IMR-90 (cell line): Measurements from ENCODE around the gene SYNE1. TPM values are rescaled to one million over a fixed set of nuclear protein-coding genes. Genes with fewer than 3 reads are reported as not detected.

Experiments
- ATAC-seq: fragments of 200-7000 bp; cut with Tn5 transposase; 2 replicates; pipeline ENCODE4 v1.9.1; 2020; ENCODE audit warnings: low read depth, mild to moderate bottlenecking, moderate library complexity
- BruUV-seq: library from RNA; stranded (reverse); fragments of 400-500 nt; replicated peaks from 2 replicates; lab custom pipeline; 2021; lab: Mats Ljungman, UMichigan
- CTCF ChIA-PET: fragments of 300-600 bp; formaldehyde crosslinking; extraction: SDS; loops from one replicate; lab custom pipeline; 2021; ENCODE audit warnings: antibody characterized with exemption; lab: Yijun Ruan, JAX
- POLR2A ChIA-PET: fragments of 300-600 bp; sonication (Branson Sonifier 250); formaldehyde crosslinking; loops from one replicate; lab custom pipeline; 2022; ENCODE audit warnings: antibody characterized with exemption; ENCODE audit not compliant: unreplicated experiment; lab: Charles Lee
- DNase-seq: peaks from one replicate; pipeline ENCODE4 v3.0.0; 2013
- H2AFZ ChIP-seq: replicated peaks from 2 replicates; pipeline ENCODE3; 2013; ENCODE audit warnings: low read length, mild to moderate bottlenecking; ENCODE audit not compliant: poor library complexity
- H2AK5ac ChIP-seq: 2 replicates; pipeline ENCODE4 v1.6.1; 2013; ENCODE audit warnings: low read depth, low read length, inconsistent platforms
- H2AK9ac ChIP-seq: replicated peaks from 2 replicates; pipeline ENCODE3; 2013; ENCODE audit warnings: mild to moderate bottlenecking, low read depth, low read length, moderate library complexity; ENCODE audit not compliant: poor library complexity
- H2BK120ac ChIP-seq: 2 replicates; pipeline ENCODE4 v1.6.1; 2013; ENCODE audit warnings: low read depth, low read length, inconsistent platforms
- H2BK15ac ChIP-seq: 3 replicates; pipeline ENCODE4 v1.6.1; 2013; ENCODE audit warnings: low read depth, low read length, inconsistent platforms
- H2BK20ac ChIP-seq: 2 replicates; pipeline ENCODE4 v1.6.1; 2013; ENCODE audit warnings: low read depth, mild to moderate bottlenecking, inconsistent platforms, low read length, moderate library complexity
- H2BK5ac ChIP-seq: 2 replicates; pipeline ENCODE4 v1.6.1; 2013; ENCODE audit warnings: mild to moderate bottlenecking, low read depth, low read length, inconsistent platforms; ENCODE audit not compliant: poor library complexity, severe bottlenecking
- H3K14ac ChIP-seq: replicated peaks from 2 replicates; pipeline ENCODE4 v1.6.1; 2013; ENCODE audit warnings: low read depth, low read length, inconsistent platforms
- H3K18ac ChIP-seq: 2 replicates; pipeline ENCODE4 v1.6.1; 2013; ENCODE audit warnings: low read depth, low read length, control low read depth
- H3K23ac ChIP-seq: 2 replicates; pipeline ENCODE4 v1.6.1; 2013; ENCODE audit warnings: low read depth, low read length, inconsistent platforms
- H3K27ac ChIP-seq: 2 replicates; pipeline ENCODE4 v1.5.1; 2013; ENCODE audit warnings: mild to moderate bottlenecking, control low read depth, low read length; ENCODE audit not compliant: insufficient read depth
- H3K27me3 ChIP-seq: 2 replicates; pipeline ENCODE4 v1.6.1; 2013; ENCODE audit warnings: low read length; ENCODE audit not compliant: control insufficient read depth, insufficient read depth
- H3K36me3 ChIP-seq: 2 replicates; pipeline ENCODE4 v1.6.1; 2013; ENCODE audit warnings: low read length, mixed read lengths; ENCODE audit not compliant: control insufficient read depth, insufficient read depth
- H3K4ac ChIP-seq: 2 replicates; pipeline ENCODE4 v1.6.1; 2013; ENCODE audit warnings: low read depth, low read length, inconsistent platforms
- H3K4me1 ChIP-seq: 2 replicates; pipeline ENCODE4 v1.6.1; 2013; ENCODE audit warnings: low read length, mixed read lengths; ENCODE audit not compliant: control insufficient read depth, insufficient read depth
- H3K4me2 ChIP-seq: 2 replicates; pipeline ENCODE4 v1.6.1; 2013; ENCODE audit warnings: low read depth, mild to moderate bottlenecking, control low read depth, low read length, moderate library complexity
- H3K4me3 ChIP-seq: 2 replicates; pipeline ENCODE4 v1.5.1; 2013; ENCODE audit warnings: low read depth, mild to moderate bottlenecking, control low read depth, low read length, moderate library complexity; ENCODE audit not compliant: insufficient read depth
- H3K56ac ChIP-seq: 2 replicates; pipeline ENCODE4 v1.6.1; 2013; ENCODE audit warnings: low read length, inconsistent platforms; ENCODE audit not compliant: insufficient read depth; ENCODE audit errors: extremely low read depth
- H3K79me1 ChIP-seq, 2 experiments: 2 replicates each; pipeline ENCODE4 v1.6.1; 2013; ENCODE audit warnings: low read length in 2 of 2, inconsistent platforms in 1 of 2, low read depth in 1 of 2
- H3K9ac ChIP-seq: 2 replicates; pipeline ENCODE4 v1.6.1; 2013; ENCODE audit warnings: low read depth, low read length, control low read depth
- H3K9me1 ChIP-seq: 2 replicates; pipeline ENCODE4 v1.6.1; 2013; ENCODE audit warnings: low read length, inconsistent platforms; ENCODE audit not compliant: insufficient read depth
- H3K9me3 ChIP-seq: 2 replicates; pipeline ENCODE4 v1.6.1; 2013; ENCODE audit warnings: low read length; ENCODE audit not compliant: control insufficient read depth, insufficient read depth
- H4K20me1 ChIP-seq: 2 replicates; pipeline ENCODE4 v1.6.1; 2013; ENCODE audit warnings: low read length, inconsistent platforms; ENCODE audit not compliant: insufficient read depth
- H4K5ac ChIP-seq: 2 replicates; pipeline ENCODE4 v1.6.1; 2013; ENCODE audit warnings: mild to moderate bottlenecking, low read depth, low read length, control low read depth
- H4K8ac ChIP-seq, 2 experiments: 2 replicates each; pipeline ENCODE4 v1.6.1; 2013; ENCODE audit warnings: low read depth in 2 of 2, low read length in 2 of 2, control low read depth in 1 of 2, inconsistent platforms in 1 of 2
- H4K91ac ChIP-seq: 2 replicates; pipeline ENCODE4 v1.6.1; 2013; ENCODE audit warnings: low read depth, low read length, inconsistent platforms; ENCODE audit not compliant: insufficient read depth
- BHLHE40 ChIP-seq: fragments of 150-350 bp; IDR thresholded peaks from 2 replicates; pipeline ENCODE4 v1.6.1; 2016; ENCODE audit warnings: mild to moderate bottlenecking, low read depth, low read length
- CEBPB ChIP-seq: IDR thresholded peaks from 2 replicates; pipeline ENCODE4 v1.6.1; 2012; ENCODE audit warnings: low read depth, low read length, improper control_type of control experiment
- CHD1 ChIP-seq: IDR thresholded peaks from 2 replicates; pipeline ENCODE4 v1.6.1; 2012; ENCODE audit warnings: low read depth, low read length, improper control_type of control experiment
- CTCF ChIP-seq: conservative IDR thresholded peaks from 2 replicates; pipeline ENCODE4 v1.5.1; 2012; ENCODE audit warnings: mild to moderate bottlenecking, low read depth, low read length, improper control_type of control experiment
- FOS ChIP-seq: fragments of 150-350 bp; IDR thresholded peaks from 2 replicates; pipeline ENCODE4 v1.6.1; 2016; ENCODE audit warnings: low read depth, low read length
- MAFK ChIP-seq: IDR thresholded peaks from 2 replicates; pipeline ENCODE4 v1.6.1; 2012; ENCODE audit warnings: low read depth, low read length, improper control_type of control experiment
- POLR2A ChIP-seq: IDR thresholded peaks from 2 replicates; pipeline ENCODE4 v1.6.1; 2012; ENCODE audit warnings: mild to moderate bottlenecking, low read depth, low read length
- RAD21 ChIP-seq: IDR thresholded peaks from 2 replicates; pipeline ENCODE4 v1.6.1; 2012; ENCODE audit warnings: low read length, improper control_type of control experiment
- RFX5 ChIP-seq: IDR thresholded peaks from 2 replicates; pipeline ENCODE4 v1.8.0; 2012; ENCODE audit warnings: low read depth, mild to moderate bottlenecking, low read length, moderate library complexity
- SMC3 ChIP-seq: fragments of 150-350 bp; IDR thresholded peaks from 2 replicates; pipeline ENCODE4 v1.6.1; 2016; ENCODE audit warnings: low read depth, mild to moderate bottlenecking, antibody characterized with exemption, low read length, moderate library complexity
- WGBS, 2 experiments: methylation state at CpG; one replicate each; pipeline versions ENCODE4 v1.1.5 to v1.1.7; 2013; ENCODE audit warnings: missing lambda C conversion rate in 2 of 2; ENCODE audit not compliant: insufficient read length in 1 of 2; ENCODE audit errors: extremely low coverage in 2 of 2; 5-methylcytosine and 5-hydroxymethylcytosine counted together
- dilution Hi-C: fragments of 300-500 bp; cut with HindIII; formaldehyde crosslinking; loops from one replicate; pipeline ENCODE4 v1.14.3; 2018; ENCODE audit warnings: low sequenced_read_pairs; ENCODE audit not compliant: unreplicated experiment
- in situ Hi-C: fragments of 300-500 bp; cut with MboI; formaldehyde crosslinking; loops from 3 replicates; pipeline ENCODE4 v1.14.3; 2019; ENCODE audit warnings: low sequenced_read_pairs, inconsistent platforms, mixed read lengths
- intact Hi-C: fragments of 100-400 bp; cut with micrococcal nuclease; formaldehyde crosslinking; loops from 2 replicates; pipeline ENCODE4 v1.10.0; 2022
- polyA plus RNA-seq, 3 experiments: library from polyadenylated mRNA; depleted of rRNA; stranded (reverse); fragments of >200 nt; gene quantifications; 2 replicates each; pipeline ENCODE4 v1.2.3, GENCODE V29; 2012; ENCODE audit warnings: low replicate concordance in 1 of 3
- total RNA-seq: library from RNA; depleted of rRNA; stranded (reverse); fragments of >200 nt; gene quantifications from 2 replicates; pipeline ENCODE4 v1.2.3, GENCODE V29; 2012

The SYNE1 gene
- total and polyA plus RNA-seq, 2 of the 4 experiments (the other 2 are of a cell fraction) = 34.1 to 159 TPM

GRCh38 chr6:152508477-152508876, 128.7 kb downstream of the SYNE1 start:
- intact Hi-C loops (no loop called here), dilution Hi-C loops (no loop called here), in situ Hi-C loops (no loop called here)
- ChIA-PET POLR2A (no interaction called here), CTCF (no interaction called here)
- H2AK9ac ChIP-seq = no peak overlapping the region
- no peak overlapping the region for H2BK20ac ChIP-seq
- H3K27ac ChIP-seq = no peak overlapping the region
- no CpG with 5 or more reads among the region's 2 CpGs for WGBS, 2 experiments
- H4K8ac ChIP-seq = no peak overlapping the region
- no peak overlapping the region for H2AK5ac ChIP-seq
- no peaks in the 10 kb centered on the region for H4K20me1 ChIP-seq
- H3K79me1 ChIP-seq = no peaks in the 10 kb centered on the region
- H2AFZ ChIP-seq = no peak overlapping the region
- TF ChIP-seq BHLHE40 (no peak), RAD21 (no peak), POLR2A (no peak), CEBPB (no peak), CHD1 (no peak), CTCF (no peak), MAFK (no peak), SMC3 (no peak), RFX5 (no peak), FOS (no peak)
- no peaks in the 10 kb centered on the region for H3K9me3 ChIP-seq
- H2BK15ac ChIP-seq = no peak overlapping the region
- H2BK120ac ChIP-seq = no peak overlapping the region
- H4K91ac ChIP-seq = no peak overlapping the region
- no peak overlapping the region for H3K4me2 ChIP-seq
- no peak overlapping the region for H3K4me3 ChIP-seq
- H3K9ac ChIP-seq = no peak overlapping the region
- ATAC-seq = no peak
- no peaks in the 10 kb centered on the region for H3K9me1 ChIP-seq
- H2BK5ac ChIP-seq = no peak overlapping the region
- H3K56ac ChIP-seq = no peak overlapping the region
- DNase-seq = no peak
- no peak overlapping the region for H3K18ac ChIP-seq
- H3K36me3 ChIP-seq = no peaks in the 10 kb centered on the region
- H3K23ac ChIP-seq = no peak overlapping the region
- H3K14ac ChIP-seq = no peak overlapping the region
- no peaks in the 10 kb centered on the region for H3K4me1 ChIP-seq
- H3K4ac ChIP-seq = no peak overlapping the region
- BruUV-seq = no TSS peak
- H4K5ac ChIP-seq = no peak overlapping the region
- no peaks in the 10 kb centered on the region for H3K27me3 ChIP-seq
